DMS79 (cell line): ENCODE results near the gene SMIM5.

Experiments
- DNase-seq: peaks from one replicate; lab custom pipeline; 2025; lab: John Stamatoyannopoulos, UW

The SMIM5 gene

DNA sequence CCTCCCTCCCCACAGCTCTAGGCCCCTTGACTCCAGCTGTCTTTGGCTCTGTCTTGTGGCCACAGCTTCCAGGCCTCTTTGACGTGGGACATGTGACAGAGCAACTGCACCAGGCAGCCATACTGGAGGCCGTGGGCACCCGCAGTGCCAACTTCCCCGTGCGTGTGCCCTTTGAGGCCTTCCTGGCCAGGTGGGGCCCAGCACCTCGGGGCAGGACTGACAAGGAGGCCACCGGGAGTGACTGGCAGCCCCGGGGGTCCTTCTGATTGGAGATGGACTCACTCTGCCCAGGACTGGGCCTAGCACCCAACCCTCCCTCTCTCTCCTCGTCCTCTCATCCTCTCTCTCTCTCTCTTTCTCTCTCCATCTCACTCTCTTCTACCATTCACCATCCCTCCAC, 30.1 kb upstream of the SMIM5 start:
- no peak for DNase-seq

DNA sequence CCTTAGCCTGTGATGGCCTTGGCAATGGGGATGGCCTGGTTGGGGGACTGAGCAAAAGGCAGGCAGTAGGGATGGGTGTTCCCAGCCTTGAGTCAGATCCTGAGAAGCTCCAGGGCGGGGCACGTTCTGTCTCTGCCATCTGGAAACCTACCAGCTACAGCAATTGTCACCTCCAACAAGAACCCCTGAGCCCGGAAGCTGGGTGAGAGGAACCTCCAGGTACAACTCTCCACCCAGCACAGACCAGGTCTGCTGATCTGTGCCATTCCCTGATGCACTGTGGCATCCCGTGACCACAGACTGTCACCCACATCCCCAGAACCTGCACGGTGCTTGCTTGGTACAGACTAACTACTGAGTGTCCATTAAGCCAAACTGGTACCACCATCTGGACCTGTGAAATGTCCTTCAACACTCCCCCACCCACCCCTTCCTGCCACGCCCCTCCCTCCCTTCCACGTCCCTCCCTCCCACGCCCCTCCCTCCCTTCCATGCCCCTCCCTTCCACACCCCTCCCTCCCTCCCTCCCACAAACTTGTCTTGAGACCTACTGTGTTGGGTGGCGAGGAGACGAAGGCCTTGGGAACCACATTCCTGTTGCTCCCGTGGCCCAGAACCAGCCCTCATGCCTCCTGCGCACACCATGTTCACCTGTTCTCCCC, 29.1 kb upstream of the SMIM5 start:
- no peak for DNase-seq

DNA sequence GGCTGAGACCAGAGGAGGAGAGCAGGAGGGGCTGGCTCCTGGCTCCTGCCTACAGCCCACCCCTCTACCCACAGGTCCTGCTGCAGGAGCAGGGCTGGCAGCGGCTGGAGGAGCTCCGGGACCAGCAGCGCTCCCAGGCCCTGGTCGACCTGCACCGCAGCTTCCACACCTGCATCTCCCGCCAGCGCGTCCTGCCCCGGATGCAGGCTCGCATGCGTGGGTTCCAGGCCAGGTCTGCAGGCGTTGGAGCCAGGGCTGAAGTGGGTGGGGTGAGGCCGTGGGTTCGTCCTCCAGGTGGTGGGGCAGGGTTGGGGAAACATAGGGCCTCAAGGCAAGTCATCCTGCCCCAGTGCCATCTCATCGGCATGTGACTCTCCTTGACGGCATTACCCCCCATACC, 27.4 kb upstream of the SMIM5 start:
- DNase-seq, result no peak

DNA sequence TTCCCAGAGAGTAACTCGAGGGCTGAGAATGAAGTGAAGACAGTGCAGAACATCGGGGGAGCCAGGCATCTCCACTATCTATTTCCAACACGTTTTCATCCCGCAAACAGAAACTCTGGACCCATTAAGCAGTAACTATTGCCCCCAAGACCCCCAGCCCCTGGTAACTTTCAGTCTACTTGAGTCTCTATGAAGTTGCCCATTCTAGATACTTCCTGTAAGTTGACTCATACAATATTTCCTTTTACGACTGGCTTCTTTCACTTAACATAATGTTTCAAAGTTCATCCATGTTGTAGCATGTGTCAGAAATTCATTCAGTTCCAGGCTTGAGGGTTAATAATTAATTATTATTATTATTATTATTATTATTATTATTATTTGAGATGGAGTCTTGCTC, 26.1 kb upstream of the SMIM5 start:
- no peak for DNase-seq

DNA sequence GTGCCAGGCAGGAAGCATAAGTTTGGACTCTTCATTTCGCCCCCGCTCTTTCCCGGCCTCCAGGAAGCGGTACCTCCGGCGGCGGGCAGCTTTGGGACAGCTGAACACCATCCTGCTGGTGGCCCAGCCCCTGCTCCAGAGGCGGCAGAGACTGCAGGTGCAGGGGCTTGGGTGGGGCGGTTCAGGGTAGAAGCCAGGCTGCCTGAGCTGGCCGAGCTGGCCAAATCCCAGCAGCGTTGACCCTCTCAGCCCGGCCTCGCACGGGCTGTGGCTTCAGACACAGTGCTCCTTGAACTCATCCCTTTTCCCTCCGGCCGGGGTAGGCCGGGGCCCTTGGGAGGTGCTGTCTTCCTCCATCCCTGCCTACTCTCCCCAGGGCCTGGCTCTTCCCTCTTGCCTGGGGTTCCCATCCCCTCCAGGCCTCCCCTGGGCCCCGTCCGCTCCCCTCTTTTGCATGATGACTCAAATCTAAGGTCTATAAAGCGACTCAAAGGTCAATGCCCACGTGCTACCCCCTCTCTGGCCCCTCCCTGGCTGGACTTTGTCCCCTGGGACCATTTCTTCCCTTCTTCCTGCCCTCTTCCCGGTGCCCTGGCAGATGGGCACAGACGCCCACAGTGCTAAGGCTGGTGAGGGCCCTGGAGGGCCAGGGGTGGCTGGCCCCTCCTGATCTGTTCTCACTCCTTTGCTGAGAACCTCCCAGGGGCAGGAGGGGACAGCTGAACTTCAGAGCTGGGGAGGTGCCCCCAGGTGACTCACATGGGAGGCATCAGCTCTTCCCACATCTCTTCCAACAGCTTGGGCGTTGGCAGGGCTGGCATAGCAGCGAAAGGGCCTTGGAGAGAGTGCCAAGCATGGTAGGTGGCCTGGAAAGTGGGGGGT, 22.9 kb upstream of the SMIM5 start:
- no peak for DNase-seq

DNA sequence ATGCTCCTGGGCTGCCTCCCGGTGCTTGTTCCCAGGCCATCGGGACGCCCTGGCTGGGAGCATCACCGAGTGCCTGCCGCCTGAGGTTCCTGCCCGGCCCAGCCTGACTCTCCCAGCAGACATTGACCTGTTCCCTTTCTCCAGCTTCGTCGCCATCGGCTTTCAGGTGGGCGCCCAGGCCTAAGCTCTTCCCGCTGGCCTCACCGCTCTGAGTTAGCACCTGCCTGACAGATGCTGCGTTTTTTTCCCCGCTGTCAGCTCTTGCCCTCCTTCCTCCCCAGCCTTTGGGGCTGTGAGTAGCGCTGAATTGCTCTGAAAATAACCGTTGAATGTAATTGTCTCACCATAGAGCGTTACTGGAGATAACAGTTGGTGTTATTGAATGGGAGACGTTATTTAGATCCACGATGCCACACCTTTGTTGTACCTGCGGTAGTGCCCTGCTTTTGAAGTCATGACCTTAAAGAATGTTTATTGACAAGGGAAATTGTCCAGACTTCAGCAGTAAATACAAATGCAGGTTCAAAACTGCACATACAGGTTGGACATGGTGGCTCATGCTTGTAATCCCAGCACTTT, 21.3 kb upstream of the SMIM5 start:
- no peak for DNase-seq

DNA sequence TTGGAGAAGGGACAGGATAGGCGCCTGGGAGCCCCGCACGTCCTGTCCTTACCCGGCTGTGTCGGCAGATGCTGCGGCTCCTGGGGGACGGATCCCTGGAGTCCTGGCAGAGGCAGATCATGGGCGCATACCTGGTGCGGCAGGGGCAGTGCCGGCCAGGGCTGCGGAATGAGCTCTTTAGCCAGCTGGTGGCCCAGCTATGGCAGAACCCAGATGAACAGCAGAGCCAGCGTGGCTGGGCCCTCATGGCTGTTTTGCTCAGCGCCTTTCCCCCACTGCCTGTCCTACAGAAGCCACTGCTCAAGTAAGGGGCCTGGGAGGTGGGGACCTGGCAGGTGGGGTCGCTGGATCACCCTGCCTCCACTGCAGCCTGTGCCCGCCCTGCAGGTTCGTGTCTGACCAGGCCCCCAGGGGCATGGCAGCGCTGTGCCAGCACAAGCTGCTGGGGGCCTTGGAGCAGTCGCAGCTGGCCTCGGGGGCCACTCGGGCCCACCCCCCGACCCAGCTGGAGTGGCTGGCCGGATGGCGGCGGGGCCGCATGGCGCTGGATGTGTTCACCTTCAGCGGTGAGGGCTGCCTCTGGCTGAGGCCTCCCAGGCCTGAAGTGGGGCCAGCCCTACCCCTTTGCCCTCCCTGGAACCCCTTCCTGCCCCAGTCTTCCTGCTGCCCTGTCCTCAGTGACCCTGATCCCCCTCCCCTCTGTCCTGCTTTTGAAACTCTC, 20.2 kb upstream of the SMIM5 start:
- DNase-seq, result no peak

DNA sequence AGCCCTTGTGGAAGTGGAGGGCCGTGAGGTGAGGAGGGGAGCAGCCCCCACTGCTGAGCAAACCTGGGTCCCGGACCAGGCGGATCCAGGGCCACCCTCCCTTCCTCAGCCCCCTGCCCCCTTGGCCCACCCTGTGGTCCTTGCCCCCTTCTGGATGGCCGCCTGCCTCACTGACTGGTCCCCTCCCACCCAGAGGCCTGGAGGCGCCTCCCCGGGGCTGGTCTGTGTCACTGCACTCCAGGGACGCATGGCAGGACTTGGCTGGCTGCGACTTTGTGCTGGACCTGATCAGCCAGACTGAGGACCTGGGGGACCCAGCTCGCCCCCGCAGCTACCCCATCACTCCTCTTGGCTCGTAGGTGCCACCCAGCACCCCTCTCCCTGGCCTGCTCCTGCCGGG, 19.2 kb upstream of the SMIM5 start:
- DNase-seq, result no peak

DNA sequence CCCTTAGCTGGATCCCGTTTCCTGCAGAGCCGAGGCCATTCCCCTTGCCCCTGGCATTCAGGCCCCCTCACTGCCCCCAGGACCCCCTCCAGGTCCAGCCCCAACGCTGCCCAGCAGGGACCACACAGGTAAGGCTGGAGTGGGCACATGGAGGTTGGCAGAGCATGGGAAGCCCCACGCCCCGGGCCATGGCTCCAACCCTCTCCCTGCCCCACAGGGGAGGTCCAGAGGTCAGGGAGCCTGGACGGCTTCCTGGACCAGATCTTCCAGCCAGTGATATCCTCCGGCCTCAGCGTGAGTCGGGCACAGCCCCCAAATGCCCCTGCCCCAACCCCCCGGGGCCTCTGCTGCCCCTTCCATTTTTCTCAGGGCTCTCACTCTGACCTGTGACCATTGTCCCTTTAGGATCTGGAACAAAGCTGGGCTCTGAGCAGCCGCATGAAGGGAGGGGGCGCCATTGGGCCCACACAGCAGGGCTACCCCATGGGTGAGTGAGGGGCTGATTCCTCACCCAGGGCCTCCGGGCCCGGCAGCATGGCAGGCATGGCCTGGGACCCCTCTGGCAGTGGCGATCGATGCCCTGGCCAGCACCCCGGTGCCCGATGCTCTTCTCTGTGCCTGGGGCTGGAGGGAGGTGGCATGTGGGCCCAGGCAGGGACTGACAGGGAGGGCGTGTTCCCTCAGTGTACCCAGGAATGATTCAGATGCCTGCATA, 18.5 kb upstream of the SMIM5 start:
- DNase-seq, result no peak

DNA sequence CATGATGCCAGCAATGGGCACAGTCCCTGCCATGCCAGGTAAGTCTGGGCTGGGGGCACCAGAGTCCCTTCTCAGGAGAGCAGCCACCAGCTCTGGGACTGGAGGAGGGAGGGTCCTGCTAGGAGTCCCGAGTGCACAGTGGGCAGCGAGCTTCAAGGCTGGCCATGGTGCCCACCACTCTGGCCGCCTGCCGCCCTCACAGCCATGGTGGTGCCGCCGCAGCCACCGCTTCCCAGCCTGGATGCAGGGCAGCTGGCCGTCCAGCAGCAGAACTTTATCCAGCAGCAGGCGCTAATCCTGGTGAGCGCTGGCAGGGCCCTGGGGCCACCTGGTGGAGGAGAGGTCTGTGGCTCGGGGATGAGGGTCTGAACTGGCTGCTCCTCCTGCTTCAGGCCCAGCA, 17.9 kb upstream of the SMIM5 start:
- DNase-seq, result no peak

DNA sequence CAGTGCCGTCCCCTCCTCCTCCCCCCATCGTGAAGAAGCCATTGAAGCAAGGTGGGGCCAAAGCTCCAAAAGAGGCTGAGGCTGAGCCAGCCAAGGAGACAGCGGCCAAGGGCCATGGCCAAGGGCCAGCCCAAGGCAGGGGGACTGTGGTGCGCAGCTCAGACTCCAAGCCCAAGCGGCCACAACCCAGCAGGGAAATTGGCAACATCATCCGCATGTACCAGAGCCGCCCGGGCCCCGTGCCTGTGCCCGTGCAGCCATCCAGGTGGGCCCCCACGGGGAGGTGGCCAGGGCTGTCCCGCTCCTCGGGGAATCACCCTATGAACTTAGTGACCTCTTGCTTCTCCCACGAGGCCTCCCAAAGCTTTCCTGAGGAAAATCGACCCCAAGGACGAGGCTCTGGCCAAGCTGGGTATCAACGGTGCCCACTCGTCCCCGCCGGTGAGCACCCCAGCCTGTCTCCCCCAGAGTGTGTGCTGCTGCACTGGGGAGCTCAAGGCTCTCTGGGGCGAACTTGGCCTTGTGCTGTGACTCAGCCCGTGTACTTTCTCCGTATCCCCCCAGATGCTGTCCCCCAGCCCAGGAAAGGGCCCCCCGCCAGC, 16.6 kb upstream of the SMIM5 start:
- no peak for DNase-seq

DNA sequence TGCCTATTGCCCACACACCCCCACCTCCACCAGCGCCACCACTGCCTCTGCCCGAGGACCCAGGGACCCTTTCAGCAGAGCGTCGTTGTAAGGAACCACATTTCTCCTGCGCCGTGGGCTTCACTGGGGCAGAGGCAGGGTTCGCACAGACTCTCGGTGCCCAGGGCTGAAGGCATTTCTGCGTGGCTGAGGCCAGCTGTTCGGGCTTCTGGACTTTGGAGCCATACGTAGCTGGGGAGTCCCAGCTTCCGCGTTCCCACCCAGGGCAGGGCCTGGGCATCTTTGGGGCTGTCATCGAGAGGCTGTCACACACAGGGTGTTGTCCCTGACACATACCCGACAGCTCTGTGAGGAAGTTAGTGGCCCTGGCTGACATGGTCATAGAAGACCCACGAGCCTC, 16.0 kb upstream of the SMIM5 start:
- no peak for DNase-seq

DNA sequence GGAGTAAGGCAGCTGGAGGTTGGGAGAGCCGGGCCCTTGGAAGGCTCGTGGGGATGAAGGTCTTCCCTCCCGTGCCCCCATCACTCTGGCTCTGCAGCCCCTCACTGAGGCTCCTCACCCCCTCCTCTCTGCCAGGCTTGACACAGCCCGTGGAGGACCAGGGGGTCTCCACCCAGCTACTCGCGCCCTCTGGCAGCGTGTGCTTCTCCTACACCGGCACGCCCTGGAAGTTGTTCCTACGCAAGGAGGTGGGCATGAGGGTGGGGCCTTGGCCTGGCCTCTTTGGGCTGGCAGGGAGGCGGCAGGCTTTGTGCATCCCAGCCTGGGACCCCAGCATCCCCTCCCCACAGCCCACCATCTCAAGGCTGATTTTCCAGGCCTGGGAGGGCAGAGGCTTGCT, 15.6 kb upstream of the SMIM5 start:
- no peak for DNase-seq

DNA sequence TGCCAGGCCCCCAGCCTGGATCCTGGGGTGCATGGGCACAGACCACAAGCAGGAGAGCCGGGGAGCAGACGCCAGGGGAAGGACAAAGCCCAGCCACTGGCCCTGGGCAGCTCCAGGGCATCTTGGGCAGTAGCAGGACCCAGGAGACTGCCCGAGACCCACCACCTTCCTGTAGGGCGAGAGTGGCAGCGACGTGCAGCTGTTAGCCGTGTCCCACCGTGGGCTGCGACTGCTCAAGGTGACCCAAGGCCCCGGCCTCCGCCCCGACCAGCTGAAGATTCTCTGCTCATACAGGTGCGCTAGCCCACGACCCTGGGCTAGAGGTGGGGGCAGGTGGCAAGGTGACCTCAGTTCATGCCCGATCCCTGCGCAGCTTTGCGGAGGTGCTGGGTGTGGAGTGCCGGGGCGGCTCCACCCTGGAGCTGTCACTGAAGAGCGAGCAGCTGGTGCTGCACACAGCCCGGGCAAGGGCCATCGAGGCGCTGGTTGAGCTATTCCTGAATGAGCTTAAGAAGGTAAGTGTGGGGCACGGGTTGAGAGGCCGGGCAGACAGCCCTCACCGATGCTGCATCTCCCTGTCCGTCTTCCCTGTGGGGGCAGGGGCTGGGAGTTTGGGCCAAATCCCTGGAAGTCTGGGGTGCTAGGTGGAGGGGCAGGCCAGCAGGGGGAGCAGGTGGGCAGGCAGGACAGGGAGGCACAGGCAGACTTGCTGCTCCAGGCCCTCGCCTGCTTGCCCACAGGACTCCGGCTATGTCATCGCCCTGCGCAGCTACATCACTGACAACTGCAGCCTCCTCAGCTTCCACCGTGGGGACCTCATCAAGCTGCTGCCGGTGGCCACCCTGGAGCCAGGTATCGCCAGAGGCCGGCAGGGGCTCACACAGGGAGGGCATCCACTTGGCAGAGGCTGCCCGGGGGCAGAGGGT, 13.5 kb upstream of the SMIM5 start:
- no peak for DNase-seq

DNA sequence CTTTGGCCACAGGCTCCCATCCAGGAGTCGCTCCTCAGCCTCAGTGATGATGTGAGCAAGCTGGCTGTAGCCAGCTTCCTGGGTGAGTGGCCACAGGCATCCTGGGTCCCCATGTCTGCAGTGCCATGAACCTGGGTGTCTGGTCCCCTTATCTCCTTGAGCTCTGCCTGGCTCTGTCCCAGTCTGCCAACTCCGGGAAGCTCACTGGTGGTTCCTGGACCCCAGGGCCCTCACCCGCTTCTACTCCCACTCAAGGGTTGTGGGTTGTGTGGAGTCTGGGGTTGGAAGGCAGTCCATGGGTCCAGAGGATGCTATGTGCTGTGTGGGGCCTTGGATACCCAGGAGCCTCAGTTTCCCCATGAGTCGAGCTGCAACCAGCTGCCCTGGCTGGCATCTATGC, 11.7 kb upstream of the SMIM5 start:
- no peak for DNase-seq

DNA sequence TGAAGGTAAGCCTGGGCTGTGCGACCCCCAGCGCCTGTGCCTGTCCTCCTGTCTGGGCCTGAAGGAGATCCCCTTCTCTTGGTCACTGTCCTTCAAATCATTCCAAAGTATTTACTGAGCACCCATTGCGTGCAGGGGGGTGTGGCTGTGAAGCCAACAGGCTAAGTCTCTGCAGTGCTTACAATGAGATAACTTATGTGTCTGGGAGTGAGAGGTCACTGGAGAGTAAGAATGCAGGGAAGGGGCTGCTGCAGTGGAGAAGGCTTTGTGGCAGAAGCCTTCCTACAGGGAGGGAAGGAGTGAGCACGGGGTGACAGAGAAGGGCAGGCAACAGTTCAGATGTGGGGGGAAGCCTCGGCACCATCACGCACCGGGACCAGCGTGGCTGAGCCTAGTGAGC, 11.2 kb upstream of the SMIM5 start:
- DNase-seq, result no peak

DNA sequence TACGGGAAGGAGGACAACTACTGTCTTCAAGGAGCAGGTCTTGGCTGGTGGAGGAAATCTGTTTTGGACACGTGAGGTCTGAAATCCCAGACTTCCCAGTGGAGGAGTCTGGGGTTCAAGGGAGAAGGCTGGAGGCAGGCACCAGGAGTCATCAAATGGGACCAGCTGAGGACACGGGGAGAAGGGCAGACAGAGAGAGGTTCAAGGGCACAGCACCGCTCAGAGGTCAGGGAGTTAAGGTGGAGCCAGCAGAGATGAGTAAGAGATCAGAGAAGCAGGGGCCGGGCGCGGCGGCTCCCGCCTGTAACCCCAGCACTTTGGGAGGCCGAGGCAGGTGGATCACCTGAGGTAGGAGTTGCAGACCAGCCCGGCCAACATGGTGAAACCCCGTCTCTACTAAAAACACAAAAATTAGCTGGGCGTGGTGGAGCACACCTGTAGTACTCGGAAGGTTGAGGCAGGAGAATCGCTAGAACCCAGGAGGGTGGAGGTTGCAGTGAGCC, 10.4 kb upstream of the SMIM5 start:
- no peak for DNase-seq

DNA sequence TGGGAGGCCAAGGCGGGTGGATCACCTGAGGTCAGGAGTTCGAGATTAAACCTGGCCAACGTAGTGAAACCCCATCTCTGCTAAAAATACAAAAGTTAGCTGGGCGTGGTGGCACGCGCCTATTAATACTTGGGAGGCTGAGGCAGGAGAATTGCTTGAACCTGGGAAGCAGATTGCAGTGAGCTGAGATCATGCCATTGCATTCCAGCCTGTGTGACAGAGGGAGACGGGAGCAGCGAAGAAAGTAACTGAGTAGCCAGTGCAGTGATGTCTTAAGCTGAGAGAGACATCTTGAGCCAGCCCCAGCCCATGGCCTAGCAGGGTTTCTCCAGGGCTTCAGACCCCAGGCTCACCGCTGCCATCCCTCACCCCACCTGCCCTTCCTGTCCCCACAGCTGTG, 9.8 kb upstream of the SMIM5 start:
- DNase-seq, result no peak

DNA sequence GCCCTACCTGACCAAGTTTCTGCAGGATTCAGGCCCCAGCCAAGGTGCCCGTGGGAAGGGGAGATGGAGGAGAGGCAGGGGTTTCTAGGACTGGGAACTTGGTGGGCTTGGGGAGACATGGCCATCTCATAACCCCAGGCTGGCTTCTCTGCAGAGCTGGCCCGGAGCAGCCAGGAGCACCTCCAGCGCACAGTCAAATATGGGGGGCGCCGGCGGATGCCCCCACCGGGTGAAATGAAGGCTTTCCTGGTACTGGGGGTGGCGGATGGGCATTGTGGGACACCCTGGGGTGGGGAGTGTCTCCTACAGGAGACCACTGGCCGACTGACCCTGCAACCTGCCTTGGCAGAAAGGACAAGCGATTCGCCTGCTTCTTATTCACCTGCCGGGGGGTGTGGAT, 9.2 kb upstream of the SMIM5 start:
- DNase-seq, result no peak

DNA sequence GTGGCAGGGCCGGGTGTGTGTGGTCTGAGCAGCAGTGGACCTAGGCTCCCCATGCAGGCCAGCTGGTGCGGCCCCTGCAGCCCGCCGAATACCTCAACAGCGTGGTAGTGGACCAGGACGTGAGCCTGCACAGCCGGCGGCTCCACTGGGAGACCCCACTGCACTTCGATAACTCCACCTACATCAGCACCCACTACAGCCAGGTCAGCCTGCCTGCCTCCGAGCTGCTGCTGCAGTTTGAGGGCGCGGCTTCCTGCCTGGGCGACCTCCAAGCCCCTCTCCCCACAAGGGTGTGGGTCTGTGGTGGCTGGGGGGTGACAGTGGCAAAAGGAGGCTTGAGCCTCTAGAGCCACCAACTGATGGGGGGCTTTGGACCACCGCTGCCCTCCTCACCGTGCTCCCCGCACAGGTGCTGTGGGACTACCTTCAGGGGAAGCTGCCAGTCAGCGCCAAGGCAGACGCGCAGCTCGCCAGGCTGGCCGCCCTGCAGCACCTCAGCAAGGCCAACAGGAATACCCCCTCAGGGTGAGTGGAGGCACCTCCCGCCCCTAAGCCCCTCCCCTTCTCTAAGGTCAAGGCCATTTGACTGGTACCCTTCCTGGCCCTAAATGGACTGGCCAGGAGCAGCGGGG, 8.4 kb upstream of the SMIM5 start:
- DNase-seq, result no peak
